HEK293T (cell line): ENCODE results near the gene BACH1.

Source experiments
- CTCF ChIA-PET: fragments of 350-600 bp; formaldehyde crosslinking; extraction: SDS; loops from one replicate; lab custom pipeline; 2021; ENCODE audit warnings: antibody characterized with exemption, inconsistent platforms; lab: Yijun Ruan, JAX
- POLR2A ChIA-PET: fragments of 350-600 bp; formaldehyde crosslinking; extraction: SDS; loops from one replicate; lab custom pipeline; 2020; ENCODE audit warnings: antibody characterized with exemption, inconsistent platforms; lab: Yijun Ruan, JAX
- DNase-seq: peaks from one replicate; pipeline ENCODE4 v3.0.0; 2012; ENCODE audit warnings: mixed read lengths; ENCODE audit errors: extremely low spot score
- ARNT ChIP-seq: fragments of 450-650 bp; IDR thresholded peaks from 2 replicates; pipeline ENCODE4 v1.6.1; 2017; ENCODE audit warnings: mild to moderate bottlenecking
- BHLHE40 ChIP-seq: fragments of 450-650 bp; IDR thresholded peaks from 2 replicates; pipeline ENCODE4 v1.6.1; 2016; ENCODE audit warnings: mild to moderate bottlenecking, moderate library complexity, borderline replicate concordance
- CTBP1 ChIP-seq: fragments of 450-650 bp; IDR thresholded peaks from 2 replicates; pipeline ENCODE4 v1.6.1; 2016; ENCODE audit warnings: borderline replicate concordance
- ELF4 ChIP-seq: fragments of 450-650 bp; IDR thresholded peaks from 2 replicates; pipeline ENCODE4 v1.6.1; 2017; ENCODE audit warnings: antibody characterized with exemption
- FOXA1 ChIP-seq: fragments of 450-650 bp; IDR thresholded peaks from 2 replicates; pipeline ENCODE4 v1.6.1; 2016; ENCODE audit warnings: mild to moderate bottlenecking
- FOXK2 ChIP-seq: fragments of 450-650 bp; IDR thresholded peaks from 2 replicates; pipeline ENCODE4 v1.6.1; 2016; ENCODE audit warnings: mild to moderate bottlenecking
- FOXM1 ChIP-seq: fragments of 450-650 bp; IDR thresholded peaks from 2 replicates; pipeline ENCODE4 v1.6.1; 2017; ENCODE audit warnings: mild to moderate bottlenecking, borderline replicate concordance
- HDGF ChIP-seq: fragments of 450-650 bp; IDR thresholded peaks from 2 replicates; pipeline ENCODE4 v1.6.1; 2017; ENCODE audit warnings: antibody characterized with exemption, borderline replicate concordance
- L3MBTL2 ChIP-seq: fragments of 450-650 bp; conservative IDR thresholded peaks from 2 replicates; pipeline ENCODE4 v1.6.1; 2016; ENCODE audit warnings: mild to moderate bottlenecking
- LEF1 ChIP-seq: fragments of 450-650 bp; IDR thresholded peaks from 2 replicates; pipeline ENCODE4 v1.6.1; 2017; ENCODE audit warnings: mild to moderate bottlenecking, borderline replicate concordance
- NFRKB ChIP-seq: fragments of 450-650 bp; IDR thresholded peaks from 2 replicates; pipeline ENCODE4 v1.6.1; 2016; ENCODE audit warnings: mild to moderate bottlenecking, moderate library complexity
- PKNOX1 ChIP-seq: fragments of 450-650 bp; IDR thresholded peaks from 2 replicates; pipeline ENCODE4 v1.6.1; 2016
- SP1 ChIP-seq: fragments of 450-650 bp; IDR thresholded peaks from 2 replicates; pipeline ENCODE4 v1.6.1; 2017
- SUZ12 ChIP-seq: fragments of 450-650 bp; IDR thresholded peaks from 2 replicates; pipeline ENCODE4 v1.6.1; 2016; ENCODE audit warnings: mild to moderate bottlenecking
- TARDBP ChIP-seq: fragments of 450-650 bp; IDR thresholded peaks from 2 replicates; pipeline ENCODE4 v1.6.1; 2016
- ZNF384 ChIP-seq: fragments of 450-650 bp; IDR thresholded peaks from 2 replicates; pipeline ENCODE4 v1.6.1; 2016

BACH1 gene

GRCh38 chr21:29343519-29343918 lies 44.8 kb downstream of the BACH1 start:
- TF ChIP-seq ZNF384 (no peak), FOXA1 (no peak), NFRKB (no peak), BHLHE40 (no peak), SUZ12 (no peak), L3MBTL2 (no peak), CTBP1 (no peak), FOXM1 (no peak), PKNOX1 (no peak), ELF4 (no peak), HDGF (no peak), TARDBP (no peak), SP1 (no peak), ARNT (no peak), FOXK2 (no peak), LEF1 (no peak)
- POLR2A ChIA-PET, result no interaction called here
- no peak for DNase-seq
- CTCF ChIA-PET, result interaction anchor here (1.4 kb wide), 1 partner anchor 180 kb away, joined by 3 read pairs; no protein-coding TSS in a partner anchor

- DNase-seq, result no peak
- POLR2A ChIA-PET, result no interaction called here
- CTCF ChIA-PET, result interaction anchor here (0.6 kb wide), 1 partner anchor 28 kb away, joined by 3 read pairs; no protein-coding TSS in a partner anchor
- TF ChIP-seq FOXM1 (no peak), L3MBTL2 (no peak), ELF4 (no peak), ARNT (no peak), FOXK2 (no peak), LEF1 (no peak), SP1 (no peak), NFRKB (no peak), TARDBP (no peak), HDGF (no peak), PKNOX1 (no peak), BHLHE40 (no peak), ZNF384 (no peak), FOXA1 (no peak), CTBP1 (no peak), SUZ12 (no peak)
Observed at GRCh38 chr21:29346281-29346680, 47.6 kb downstream of the BACH1 start.

- no peak for DNase-seq
- POLR2A ChIA-PET, result no interaction called here
- CTCF ChIA-PET, result interaction anchor here (0.6 kb wide), 1 partner anchor 28 kb away, joined by 3 read pairs; no protein-coding TSS in a partner anchor
- no peak for TF ChIP-seq LEF1
- no peak for TF ChIP-seq HDGF
- TF ChIP-seq ELF4, result no peak
- TF ChIP-seq BHLHE40, result no peak
- no peak for TF ChIP-seq SP1
- no peak for TF ChIP-seq ARNT
- no peak for TF ChIP-seq ZNF384
- no peak for TF ChIP-seq PKNOX1
- TF ChIP-seq CTBP1, result no peak
Observed at GRCh38 chr21:29346771-29347170, 48.0 kb downstream of the BACH1 start.

- POLR2A ChIA-PET, result no interaction called here
- no peak for DNase-seq
- CTCF ChIA-PET, result no interaction called here
- TF ChIP-seq CTBP1, result no peak
- no peak for TF ChIP-seq FOXM1
- no peak for TF ChIP-seq HDGF
- TF ChIP-seq BHLHE40, result no peak
- TF ChIP-seq PKNOX1, result no peak
- no peak for TF ChIP-seq SUZ12
Observed at GRCh38 chr21:29347274-29347681, 48.6 kb downstream of the BACH1 start.

- no peak for DNase-seq
- CTCF ChIA-PET, result interaction anchor here (1.0 to 1.8 kb wide), 2 partner anchors 12 to 51 kb away, joined by 3 to 8 read pairs; partner anchors contain the start of gene BACH1
- TF ChIP-seq TARDBP (no peak), ELF4 (no peak), LEF1 (no peak)
- POLR2A ChIA-PET, result no interaction called here
Observed at GRCh38 chr21:29349702-29350101, 51.0 kb downstream of the BACH1 start.

- ChIA-PET CTCF (no interaction called here), POLR2A (no interaction called here)
- TF ChIP-seq PKNOX1, result no peak
- no peak for TF ChIP-seq SUZ12
- no peak for TF ChIP-seq CTBP1
- no peak for TF ChIP-seq HDGF
- no peak for TF ChIP-seq BHLHE40
- no peak for TF ChIP-seq ELF4
- no peak for TF ChIP-seq NFRKB
- TF ChIP-seq FOXM1, result no peak
- TF ChIP-seq FOXK2, result no peak
- TF ChIP-seq L3MBTL2, result no peak
- TF ChIP-seq LEF1, result no peak
- TF ChIP-seq SP1, result no peak
- no peak for TF ChIP-seq FOXA1
- TF ChIP-seq ZNF384, result no peak
- TF ChIP-seq ARNT, result no peak
- no peak for TF ChIP-seq TARDBP
- no peak for DNase-seq
Observed at GRCh38 chr21:29350246-29350779, 51.6 kb downstream of the BACH1 start.
